A673 (cell line): ENCODE data around the gene GLUD1.

Experiments used
- CTCF ChIP-seq: fragments of 300-800, 200-600 bp; sonication (generic); conservative IDR thresholded peaks from 2 replicates; pipeline ENCODE4 v1.5.1; 2017; ENCODE audit warnings: low read depth, mild to moderate bottlenecking, antibody characterized with exemption, low read length, moderate library complexity, mixed read lengths
- EZH2 ChIP-seq: fragments of 200-600 bp; sonication (generic); IDR thresholded peaks from 2 replicates; pipeline ENCODE4 v1.6.1; 2017; ENCODE audit warnings: borderline replicate concordance, low read depth, mild to moderate bottlenecking, mixed read lengths, antibody characterized with exemption, low read length; ENCODE audit not compliant: poor library complexity, severe bottlenecking

GRCh38 chr10:87000491-87000890, 94.2 kb downstream of the GLUD1 start:
- TF ChIP-seq CTCF = no peak
- TF ChIP-seq EZH2 = no peak
